LNCaP clone FGC (cell line): Measurements from ENCODE around the gene TMEM196.

Experiments
- DNase-seq: peaks from one replicate; pipeline ENCODE4 v3.0.0-alpha.2; 2011; ENCODE audit warnings: low read depth
- H3K4me3 ChIP-seq: 2 replicates; pipeline ENCODE4 v1.5.1; 2011; ENCODE audit warnings: mild to moderate bottlenecking, low read depth, low read length, control low read depth
- CTCF ChIP-seq: IDR thresholded peaks from 2 replicates; pipeline ENCODE4 v1.5.1; 2012; ENCODE audit warnings: mild to moderate bottlenecking; ENCODE audit not compliant: control insufficient read depth, insufficient read depth; ENCODE audit errors: extremely low read depth

TMEM196 gene

DNA sequence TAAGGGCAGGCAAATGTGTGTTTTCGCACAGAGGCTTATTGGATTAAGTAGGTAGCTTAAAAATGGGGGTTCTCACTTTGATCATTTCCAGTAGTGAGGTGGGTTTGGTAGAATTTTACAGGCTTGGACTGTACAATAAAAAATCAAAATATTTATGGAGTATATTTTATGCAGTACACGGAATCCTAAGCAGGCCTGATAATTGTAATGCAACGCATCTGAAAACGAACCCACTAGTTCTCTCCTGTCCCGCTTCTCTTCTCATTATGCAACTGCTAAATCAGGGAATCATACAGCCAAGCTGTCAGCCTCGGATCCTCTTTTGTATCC is 64.2 kb downstream of the TMEM196 start:
- no peak for DNase-seq
- peak overlapping the region; percentile 97; the same call in 1 of the 2 replicates for H3K4me3 ChIP-seq
- TF ChIP-seq CTCF = no peak

GRCh38 chr7:19708397-19709248 is 64.8 kb downstream of the TMEM196 start, which contains the start of gene POLR1F:
Gene POLR1F, minus strand, starts transcription at chr7:19709037. Its CDS starts 21 bp downstream, at chr7:19709016.
- peak; percentile 97 for TF ChIP-seq CTCF
- H3K4me3 ChIP-seq = peak within 1 kb of the TSS; percentile 97
- peak; percentile 89 for DNase-seq

GRCh38 chr7:19707240-19707639 is 66.2 kb downstream of the TMEM196 start:
- peak overlapping the region; percentile 97 for H3K4me3 ChIP-seq
- no peak for TF ChIP-seq CTCF
- no peak for DNase-seq

- H3K4me3 ChIP-seq = no peak overlapping the region
- DNase-seq = no peak
- TF ChIP-seq CTCF = no peak
Observed at GRCh38 chr7:19705663-19706062, 67.8 kb downstream of the TMEM196 start.

GRCh38 chr7:19701471-19701870 is 71.9 kb downstream of the TMEM196 start:
- DNase-seq = peak; percentile 77
- no peak for TF ChIP-seq CTCF
- H3K4me3 ChIP-seq = peak overlapping the region; percentile 44

GRCh38 chr7:19700936-19701335 is 72.5 kb downstream of the TMEM196 start:
- peak; percentile 91 for DNase-seq
- TF ChIP-seq CTCF = no peak
- peak overlapping the region; percentile 44 for H3K4me3 ChIP-seq

DNA sequence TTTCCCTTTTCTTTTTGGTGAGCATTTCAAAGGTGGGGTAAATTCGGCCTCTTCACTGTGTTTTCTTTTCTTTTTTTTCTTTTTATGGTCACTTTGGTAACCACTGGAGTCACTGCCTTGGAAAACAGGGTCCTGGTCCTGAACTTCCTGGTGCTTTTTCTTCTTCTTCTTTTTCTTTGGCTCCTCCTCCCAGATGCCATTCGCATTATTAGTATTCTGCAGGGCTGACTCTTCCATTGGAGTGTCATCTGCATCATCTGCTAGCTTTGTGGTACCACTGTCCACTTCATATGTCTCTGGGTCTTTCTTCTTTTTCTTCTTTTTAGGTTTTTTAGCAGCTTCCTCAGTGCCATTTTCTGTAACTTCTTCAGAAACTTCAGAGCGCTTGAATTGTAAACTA is 75.1 kb downstream of the TMEM196 start:
- DNase-seq = no peak
- no peak for TF ChIP-seq CTCF
- no peak overlapping the region for H3K4me3 ChIP-seq
